Right lobe of liver (tissue), 4 donors: Measurements from ENCODE around the gene OXCT1.

Experiments used
- CTCF ChIP-seq, 4 donors: fragments of 200-600 bp in 3 of 4; fragments of 450-650 bp in 1 of 4; IDR thresholded peaks; one replicate each; pipeline versions ENCODE4 v1.5.1 to v1.8.0; 2016 to 2022; ENCODE audit warnings: antibody characterized with exemption in 4 of 4, mild to moderate bottlenecking in 2 of 4
- POLR2A ChIP-seq: fragments of 450-650 bp; IDR thresholded peaks from one replicate; pipeline ENCODE4 v1.6.1; 2017; ENCODE audit warnings: antibody characterized with exemption, mild to moderate bottlenecking
- donor health status: DM: no; HTN: no; CAD: no.
- donor health status: DM: no; HTN: no; CAD: no.
- donor health status: DM: no; HTN: yes; CAD: no.

DNA sequence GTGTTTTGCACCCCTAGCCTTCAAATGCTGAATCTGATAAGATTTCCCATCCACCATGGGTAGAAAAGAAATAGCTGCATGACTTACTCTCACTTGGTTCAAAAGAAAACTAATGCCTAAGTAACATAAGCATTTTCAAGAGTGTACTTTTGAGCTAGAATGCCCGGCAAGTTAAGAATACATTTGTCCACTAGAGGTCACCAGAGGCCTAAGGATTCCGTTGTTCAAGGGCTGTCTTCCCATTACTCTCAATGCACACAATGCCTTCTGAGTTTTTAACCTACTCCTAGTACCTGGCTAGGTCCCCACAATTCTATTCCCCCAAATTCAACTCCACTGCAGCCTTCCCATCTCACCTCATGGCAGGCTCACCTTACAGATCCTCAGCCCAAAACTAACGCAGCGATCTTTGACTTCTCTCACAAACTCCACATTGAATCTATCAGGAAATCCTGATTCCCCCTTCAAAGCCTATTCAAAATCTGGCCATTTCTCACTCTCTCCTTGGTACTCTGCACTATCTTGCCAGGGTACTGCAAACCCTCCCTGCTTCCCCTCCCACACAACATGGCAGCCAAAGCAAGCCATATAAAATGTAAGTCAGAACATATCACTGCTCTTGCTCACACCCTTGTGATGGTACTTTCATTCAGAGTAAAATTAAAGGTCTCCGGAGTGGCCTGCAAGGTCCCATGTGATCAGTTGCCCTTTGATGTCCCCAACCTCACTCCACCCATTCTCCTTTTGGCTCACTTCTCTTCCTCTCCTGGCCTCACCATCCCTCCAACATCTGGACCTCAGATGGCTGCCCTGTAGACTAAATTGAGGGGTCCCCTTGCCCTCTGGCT lies 13.4 kb downstream of the OXCT1 start:
- TF ChIP-seq CTCF (IDR thresholded peaks at IDR 0.05) (peak; percentile 70 to 83 (median 79)), POLR2A (no peak)
